ENCODE measurements around the gene TUBB8B. TPM values are rescaled to one million over a fixed set of nuclear protein-coding genes. Genes with fewer than 3 reads are reported as not detected.
"Not testable (repeated sequence)": the region's sequence is repeated elsewhere in the genome, so short reads cannot be mapped to it uniquely, and the experiment has no call there.

TUBB8B gene
- polyA plus RNA-seq, 3 donors: 0.42 to 0.64 (median 0.44) TPM

DNA sequence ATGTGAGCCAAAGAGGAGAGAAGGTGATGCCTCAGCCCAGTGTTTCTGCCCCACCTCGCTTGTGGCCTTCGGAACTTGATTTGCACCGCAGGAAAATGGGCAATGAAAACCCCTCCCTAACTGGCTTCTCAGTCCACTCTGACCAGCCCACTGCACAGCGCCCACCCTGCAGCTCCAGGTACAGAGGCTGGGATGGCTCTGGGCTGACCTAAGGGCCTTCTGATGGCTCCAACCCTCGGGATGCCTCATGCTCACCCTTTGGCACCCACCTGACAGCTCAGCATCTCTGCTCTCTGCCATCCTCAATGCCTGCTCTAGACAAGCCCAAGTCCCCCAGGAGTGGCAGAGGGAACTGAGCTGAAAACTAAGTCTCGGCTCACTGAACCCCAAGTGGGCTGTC lies 36.2 kb downstream of the TUBB8B start:
- DNase-seq (ENCODE audit: low read depth in 3 of 3, low spot score in 2 of 3): not testable (repeated sequence)

DNA sequence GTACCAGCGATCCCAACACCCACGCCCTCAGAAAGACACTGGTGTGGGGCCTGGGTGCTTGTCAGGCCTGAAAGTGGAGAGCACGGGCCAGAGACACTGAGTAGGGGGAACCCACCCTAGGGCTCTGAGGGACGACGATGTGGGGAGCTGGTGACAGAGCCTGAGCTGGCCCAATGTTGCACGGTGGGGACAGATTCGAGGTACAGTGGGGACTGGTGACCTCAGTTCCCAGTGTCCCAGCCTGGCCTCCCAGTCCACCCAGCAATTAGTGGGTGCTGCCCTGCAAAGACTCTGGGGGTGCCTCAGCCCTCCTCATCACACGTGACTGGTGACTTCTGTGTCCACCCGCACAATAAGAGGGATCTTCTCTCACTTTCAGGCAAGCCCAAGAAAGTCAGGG lies 36.6 kb downstream of the TUBB8B start:
- not testable (repeated sequence) for DNase-seq (ENCODE audit: low read depth in 3 of 3, low spot score in 2 of 3)

DNA sequence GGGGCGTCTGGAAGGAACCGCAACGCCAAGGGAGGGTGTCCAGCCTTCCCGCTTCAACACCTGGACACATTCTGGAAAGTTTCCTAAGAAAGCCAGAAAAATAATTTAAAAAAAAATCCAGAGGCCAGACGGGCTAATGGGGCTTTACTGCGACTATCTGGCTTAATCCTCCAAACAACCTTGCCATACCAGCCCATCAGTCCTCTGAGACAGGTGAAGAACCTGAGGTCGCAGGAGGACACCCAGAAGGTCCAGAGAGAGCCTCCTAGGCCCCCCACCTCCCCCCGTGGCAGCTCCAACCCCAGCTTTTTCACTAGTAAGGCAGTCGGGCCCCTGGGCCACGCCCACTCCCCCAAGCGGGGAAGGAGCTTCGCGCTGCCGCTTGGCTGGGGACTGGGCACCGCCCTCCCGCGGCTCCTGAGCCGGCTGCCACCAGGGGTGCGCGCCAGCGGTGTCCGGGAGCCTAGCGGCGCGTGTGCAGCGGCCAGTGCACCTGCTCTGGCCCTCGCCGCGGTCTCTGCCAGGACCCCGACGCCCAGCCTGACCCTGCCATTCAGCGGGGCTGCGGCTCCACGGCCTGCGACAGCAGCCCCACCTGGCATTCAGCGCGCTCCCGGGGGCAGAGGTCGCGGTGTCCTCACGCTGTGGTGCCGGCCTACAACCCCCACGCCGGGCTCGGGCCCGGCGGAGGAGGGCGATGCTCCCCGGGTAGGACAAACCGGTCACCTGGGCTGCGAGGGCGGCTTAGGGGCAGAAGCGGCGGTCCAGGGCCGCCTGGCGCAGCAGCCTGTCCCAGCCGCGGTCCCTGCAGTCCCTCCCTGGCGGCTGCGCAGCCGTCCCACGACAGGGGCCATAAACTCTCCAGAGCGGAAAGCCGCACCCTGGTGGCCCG lies 37.8 kb downstream of the TUBB8B start:
- not testable (repeated sequence) for DNase-seq (ENCODE audit: low read depth in 3 of 3, low spot score in 2 of 3)

DNA sequence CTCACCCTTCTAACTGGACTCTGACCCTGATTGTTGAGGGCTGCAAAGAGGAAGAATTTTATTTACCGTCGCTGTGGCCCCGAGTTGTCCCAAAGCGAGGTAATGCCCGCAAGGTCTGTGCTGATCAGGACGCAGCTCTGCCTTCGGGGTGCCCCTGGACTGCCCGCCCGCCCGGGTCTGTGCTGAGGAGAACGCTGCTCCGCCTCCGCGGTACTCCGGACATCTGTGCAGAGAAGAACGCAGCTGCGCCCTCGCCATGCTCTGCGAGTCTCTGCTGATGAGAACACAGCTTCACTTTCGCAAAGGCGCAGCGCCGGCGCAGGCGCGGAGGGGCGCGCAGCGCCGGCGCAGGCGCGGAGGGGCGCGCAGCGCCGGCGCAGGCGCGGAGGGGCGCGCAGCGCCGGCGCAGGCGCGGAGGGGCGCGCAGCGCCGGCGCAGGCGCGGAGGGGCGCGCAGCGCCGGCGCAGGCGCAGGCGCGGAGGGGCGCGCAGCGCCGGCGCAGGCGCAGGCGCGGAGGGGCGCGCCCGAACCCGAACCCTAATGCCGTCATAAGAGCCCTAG lies 38.7 kb downstream of the TUBB8B start:
- not testable (repeated sequence) for DNase-seq (ENCODE audit: low read depth in 3 of 3, low spot score in 2 of 3)

GRCh38 chr18:9937-10336 lies 39.5 kb downstream of the TUBB8B start:
- DNase-seq (ENCODE audit: low read depth in 3 of 3, low spot score in 2 of 3): not testable (repeated sequence)

Other genes starting within 250 kb of the TUBB8B start
- gene USP14, start 108.9 kb upstream of the TUBB8B start, polyA plus RNA-seq (ENCODE audit: insufficient read length in 3 of 3): 10 to 100 TPM; 63.6 to 68.7 (median 64.7) TPM
- 10 to 100 TPM; 66.3 to 70.7 (median 68.0) TPM for gene THOC1, start 218.4 kb upstream of the TUBB8B start, polyA plus RNA-seq (ENCODE audit: insufficient read length in 3 of 3)